ENCODE data around the gene REEP2.

REEP2 gene

DNA sequence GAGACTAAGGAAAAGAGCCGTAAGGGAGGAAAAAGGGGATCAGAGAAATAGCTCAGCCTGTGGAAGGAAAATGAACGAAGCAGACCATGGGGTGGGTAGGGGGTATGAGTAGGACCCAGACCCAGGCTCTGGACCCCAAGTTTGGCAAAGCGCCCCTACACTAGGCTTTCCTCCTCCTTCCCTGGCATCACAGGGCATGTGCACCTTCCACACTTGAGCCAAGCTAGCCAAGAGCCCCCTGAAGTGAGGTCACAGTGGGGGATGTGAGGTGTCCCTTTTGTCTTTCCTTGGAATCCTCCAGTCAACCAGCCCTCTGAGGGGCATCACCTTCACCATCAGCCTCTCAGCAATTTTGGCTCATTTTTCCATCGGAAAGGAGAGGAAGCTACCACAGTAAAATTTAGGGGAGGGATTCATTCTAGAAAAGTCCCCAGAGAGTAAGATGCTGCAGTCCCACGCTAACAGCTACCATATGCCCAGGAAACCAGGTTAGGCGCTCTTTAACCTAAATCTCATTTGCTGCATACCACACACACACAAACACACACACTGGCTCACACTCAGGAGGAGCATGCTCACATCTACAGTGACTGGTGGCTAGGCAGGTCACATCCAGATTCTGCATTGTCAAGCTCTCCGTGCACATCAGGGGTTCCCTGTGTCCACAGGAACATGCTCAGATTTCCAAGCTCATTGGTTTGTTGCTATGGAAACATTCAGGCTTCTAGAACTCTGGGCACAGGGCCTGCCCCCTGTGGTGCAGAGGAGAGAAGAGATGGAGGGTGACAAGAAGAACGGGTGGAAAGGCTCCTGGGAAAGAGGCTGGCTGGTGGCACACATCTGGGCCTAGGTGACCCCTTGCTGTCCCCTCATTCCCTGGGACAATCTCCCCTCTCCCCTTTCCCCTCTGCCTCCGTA is 9.9 kb downstream of the REEP2 start:
- H3K4me1 ChIP-seq (ENCODE audit: control insufficient read depth in 2 of 2, insufficient read depth in 2 of 2, low read length in 2 of 2) = no peaks in the 10 kb centered on the region
- H3K27ac ChIP-seq (ENCODE audit: low read depth in 2 of 2, low read length in 2 of 2) = no peak overlapping the region
- H3K9me3 ChIP-seq (ENCODE audit: control insufficient read depth in 2 of 2, low read length in 2 of 2) = no peaks in the 10 kb centered on the region
- H3K4me3 ChIP-seq (ENCODE audit: low read length in 2 of 2) = no peak overlapping the region
- no peaks in the 10 kb centered on the region for H3K36me3 ChIP-seq (ENCODE audit: control insufficient read depth in 2 of 2, insufficient read depth in 2 of 2, low read length in 2 of 2)
- no peaks in the 10 kb centered on the region for H3K27me3 ChIP-seq (ENCODE audit: control insufficient read depth in 2 of 2, insufficient read depth in 2 of 2, low read length in 2 of 2)
- H3K9ac ChIP-seq (ENCODE audit: low read depth in 1 of 2, low read length in 2 of 2) = no peak overlapping the region

DNA sequence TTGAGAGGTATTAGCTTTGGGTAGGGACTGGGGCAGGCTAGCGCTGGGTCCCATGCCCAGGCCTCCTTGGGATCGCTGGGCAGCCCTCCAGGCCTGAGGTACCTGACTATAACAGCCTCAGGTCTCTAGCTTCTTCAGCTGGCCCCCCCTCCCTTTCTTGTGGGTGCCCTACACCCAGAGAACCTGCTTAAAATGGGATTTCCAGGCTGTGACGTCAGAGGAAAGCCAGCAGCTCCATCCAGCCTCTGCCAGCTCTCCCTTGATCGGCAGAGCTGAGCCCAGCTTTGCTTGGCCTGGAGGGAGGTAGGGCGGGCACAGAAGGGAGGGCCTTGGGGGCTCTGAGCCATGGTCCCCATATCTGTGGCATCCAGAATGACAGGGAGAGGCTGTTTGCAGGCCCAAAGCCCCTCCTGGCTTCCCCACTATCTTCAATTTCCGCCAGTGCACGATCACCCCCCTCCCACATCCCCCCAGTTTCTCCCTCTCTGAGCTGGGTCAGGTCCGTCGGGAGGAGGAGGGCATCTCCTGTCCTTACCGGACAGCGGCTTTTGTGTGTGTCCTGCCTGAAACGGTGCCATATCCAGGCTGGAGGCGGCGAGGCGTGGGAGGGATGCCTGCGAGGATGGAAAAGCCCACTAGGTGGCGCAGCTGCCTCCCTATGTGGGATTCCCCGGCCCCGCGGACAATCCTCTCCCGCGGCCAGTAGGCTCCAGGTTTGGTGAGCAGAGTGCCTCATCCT is 10.8 kb downstream of the REEP2 start:
- H3K9me3 ChIP-seq (ENCODE audit: control insufficient read depth in 2 of 2, low read length in 2 of 2) = no peaks in the 10 kb centered on the region
- H3K27me3 ChIP-seq (ENCODE audit: control insufficient read depth in 2 of 2, insufficient read depth in 2 of 2, low read length in 2 of 2) = no peaks in the 10 kb centered on the region
- no peak overlapping the region for H3K9ac ChIP-seq (ENCODE audit: low read depth in 1 of 2, low read length in 2 of 2)
- H3K4me1 ChIP-seq (ENCODE audit: control insufficient read depth in 2 of 2, insufficient read depth in 2 of 2, low read length in 2 of 2) = no peaks in the 10 kb centered on the region
- no peak overlapping the region for H3K27ac ChIP-seq (ENCODE audit: low read depth in 2 of 2, low read length in 2 of 2)
- no peaks in the 10 kb centered on the region for H3K36me3 ChIP-seq (ENCODE audit: control insufficient read depth in 2 of 2, insufficient read depth in 2 of 2, low read length in 2 of 2)
- H3K4me3 ChIP-seq (ENCODE audit: low read length in 2 of 2) = peak overlapping the region in 1 of 2 donors; percentile 20

DNA sequence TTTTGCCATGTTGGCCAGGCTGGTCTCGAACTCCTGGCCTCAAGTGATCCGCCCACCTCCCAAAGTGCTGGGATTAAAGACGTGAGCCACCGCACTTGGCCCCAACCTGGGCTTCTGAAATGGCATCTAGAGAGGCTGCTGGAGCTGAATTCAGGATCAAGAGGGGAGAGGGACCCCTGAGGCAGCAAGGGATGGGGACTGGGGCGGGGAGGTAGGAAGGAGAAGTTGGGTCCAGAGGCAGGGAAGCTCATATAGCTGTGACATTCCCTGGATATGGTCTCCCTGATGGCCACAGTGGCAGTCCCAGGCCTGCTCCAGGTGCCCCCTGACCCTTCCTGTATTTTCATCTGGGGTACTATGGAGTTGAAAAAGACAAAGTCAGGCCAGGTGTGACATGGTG is 12.1 kb downstream of the REEP2 start:
- Histone ChIP-seq H3K4me1 (ENCODE audit: control insufficient read depth in 2 of 2, insufficient read depth in 2 of 2, low read length in 2 of 2) (no peaks in the 10 kb centered on the region), H3K9me3 (ENCODE audit: control insufficient read depth in 2 of 2, low read length in 2 of 2) (no peaks in the 10 kb centered on the region), H3K27ac (ENCODE audit: low read depth in 2 of 2, low read length in 2 of 2) (no peak overlapping the region), H3K36me3 (ENCODE audit: control insufficient read depth in 2 of 2, insufficient read depth in 2 of 2, low read length in 2 of 2) (no peaks in the 10 kb centered on the region), H3K4me3 (ENCODE audit: low read length in 2 of 2) (no peak overlapping the region), H3K9ac (ENCODE audit: low read depth in 1 of 2, low read length in 2 of 2) (no peak overlapping the region), H3K27me3 (ENCODE audit: control insufficient read depth in 2 of 2, insufficient read depth in 2 of 2, low read length in 2 of 2) (no peaks in the 10 kb centered on the region)

DNA sequence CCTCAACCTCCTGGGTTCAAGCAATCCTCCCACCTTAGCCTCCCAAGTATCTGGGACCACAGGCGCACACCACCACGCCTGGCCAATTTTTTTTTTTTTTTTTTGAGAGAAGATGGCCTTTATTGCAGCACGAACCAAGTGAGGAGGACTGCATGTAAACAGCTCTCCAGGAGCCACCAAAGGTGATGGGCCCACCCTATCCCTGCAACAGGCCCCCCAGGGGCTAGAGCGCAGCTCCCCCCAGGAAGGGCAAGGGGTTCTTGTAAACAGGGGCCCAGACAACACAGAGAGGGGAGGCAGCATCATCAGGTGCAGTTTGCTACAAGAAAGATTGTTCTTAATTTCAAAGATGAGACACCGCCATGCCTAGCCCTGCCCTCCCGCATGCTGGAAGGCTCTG is 13.9 kb downstream of the REEP2 start:
- H3K4me1 ChIP-seq (ENCODE audit: control insufficient read depth in 2 of 2, insufficient read depth in 2 of 2, low read length in 2 of 2) = no peaks in the 10 kb centered on the region
- no peak overlapping the region for H3K27ac ChIP-seq (ENCODE audit: low read depth in 2 of 2, low read length in 2 of 2)
- H3K9me3 ChIP-seq (ENCODE audit: control insufficient read depth in 2 of 2, low read length in 2 of 2) = no peaks in the 10 kb centered on the region
- H3K4me3 ChIP-seq (ENCODE audit: low read length in 2 of 2) = no peak overlapping the region
- H3K27me3 ChIP-seq (ENCODE audit: control insufficient read depth in 2 of 2, insufficient read depth in 2 of 2, low read length in 2 of 2) = no peaks in the 10 kb centered on the region
- no peaks in the 10 kb centered on the region for H3K36me3 ChIP-seq (ENCODE audit: control insufficient read depth in 2 of 2, insufficient read depth in 2 of 2, low read length in 2 of 2)
- no peak overlapping the region for H3K9ac ChIP-seq (ENCODE audit: low read depth in 1 of 2, low read length in 2 of 2)

DNA sequence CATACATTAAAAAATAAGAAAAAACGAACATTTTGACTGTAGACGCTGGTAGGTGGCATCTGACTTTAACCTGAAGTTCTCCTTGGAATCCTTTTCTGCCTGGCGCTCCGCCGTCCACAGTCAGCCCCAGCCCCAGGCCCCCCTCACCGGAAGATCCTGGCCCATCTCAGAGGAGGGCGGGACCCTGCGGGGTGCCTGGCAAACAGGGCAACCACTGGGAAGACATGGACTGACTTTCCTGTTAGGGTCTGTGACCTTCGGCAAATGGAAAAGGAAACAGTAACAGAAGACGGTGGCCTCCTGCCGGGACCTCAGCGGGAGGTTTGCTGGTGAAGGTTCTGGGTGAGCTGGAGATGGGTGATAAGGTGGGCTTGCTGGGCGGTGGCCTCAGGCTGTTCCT is 14.7 kb downstream of the REEP2 start:
- H3K9me3 ChIP-seq (ENCODE audit: control insufficient read depth in 2 of 2, low read length in 2 of 2) = no peaks in the 10 kb centered on the region
- no peak overlapping the region for H3K9ac ChIP-seq (ENCODE audit: low read depth in 1 of 2, low read length in 2 of 2)
- H3K27me3 ChIP-seq (ENCODE audit: control insufficient read depth in 2 of 2, insufficient read depth in 2 of 2, low read length in 2 of 2) = no peaks in the 10 kb centered on the region
- H3K4me3 ChIP-seq (ENCODE audit: low read length in 2 of 2) = no peak overlapping the region
- H3K4me1 ChIP-seq (ENCODE audit: control insufficient read depth in 2 of 2, insufficient read depth in 2 of 2, low read length in 2 of 2) = peaks cover 0 to under 1% of the 10 kb centered on the region in 2 donors
- H3K27ac ChIP-seq (ENCODE audit: low read depth in 2 of 2, low read length in 2 of 2) = no peak overlapping the region
- no peaks in the 10 kb centered on the region for H3K36me3 ChIP-seq (ENCODE audit: control insufficient read depth in 2 of 2, insufficient read depth in 2 of 2, low read length in 2 of 2)

DNA sequence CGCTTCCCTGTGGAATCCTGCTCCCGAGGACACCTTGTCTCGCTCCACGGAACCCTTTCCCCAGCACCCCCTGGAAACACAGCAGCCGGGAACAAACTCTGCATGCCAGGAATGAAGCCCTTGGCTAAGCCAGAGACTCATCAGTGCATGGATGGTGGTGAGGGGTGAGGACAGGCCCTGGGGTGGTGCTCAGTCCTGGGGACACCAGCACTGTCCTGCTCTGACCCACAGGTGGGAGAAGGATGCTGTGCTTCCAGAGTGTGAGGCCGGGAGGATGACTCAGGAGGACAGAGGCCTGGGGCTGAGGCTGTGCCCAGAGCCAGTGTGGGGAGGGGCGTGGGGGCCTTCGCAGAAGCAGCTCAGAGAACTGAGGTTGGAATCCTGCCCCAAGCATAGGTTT is 15.3 kb downstream of the REEP2 start:
- no peak overlapping the region for H3K27ac ChIP-seq (ENCODE audit: low read depth in 2 of 2, low read length in 2 of 2)
- H3K27me3 ChIP-seq (ENCODE audit: control insufficient read depth in 2 of 2, insufficient read depth in 2 of 2, low read length in 2 of 2) = no peaks in the 10 kb centered on the region
- no peaks in the 10 kb centered on the region for H3K9me3 ChIP-seq (ENCODE audit: control insufficient read depth in 2 of 2, low read length in 2 of 2)
- H3K9ac ChIP-seq (ENCODE audit: low read depth in 1 of 2, low read length in 2 of 2) = no peak overlapping the region
- peaks cover 0 to 6% of the 10 kb centered on the region in 2 donors for H3K4me1 ChIP-seq (ENCODE audit: control insufficient read depth in 2 of 2, insufficient read depth in 2 of 2, low read length in 2 of 2)
- no peaks in the 10 kb centered on the region for H3K36me3 ChIP-seq (ENCODE audit: control insufficient read depth in 2 of 2, insufficient read depth in 2 of 2, low read length in 2 of 2)
- H3K4me3 ChIP-seq (ENCODE audit: low read length in 2 of 2) = no peak overlapping the region

DNA sequence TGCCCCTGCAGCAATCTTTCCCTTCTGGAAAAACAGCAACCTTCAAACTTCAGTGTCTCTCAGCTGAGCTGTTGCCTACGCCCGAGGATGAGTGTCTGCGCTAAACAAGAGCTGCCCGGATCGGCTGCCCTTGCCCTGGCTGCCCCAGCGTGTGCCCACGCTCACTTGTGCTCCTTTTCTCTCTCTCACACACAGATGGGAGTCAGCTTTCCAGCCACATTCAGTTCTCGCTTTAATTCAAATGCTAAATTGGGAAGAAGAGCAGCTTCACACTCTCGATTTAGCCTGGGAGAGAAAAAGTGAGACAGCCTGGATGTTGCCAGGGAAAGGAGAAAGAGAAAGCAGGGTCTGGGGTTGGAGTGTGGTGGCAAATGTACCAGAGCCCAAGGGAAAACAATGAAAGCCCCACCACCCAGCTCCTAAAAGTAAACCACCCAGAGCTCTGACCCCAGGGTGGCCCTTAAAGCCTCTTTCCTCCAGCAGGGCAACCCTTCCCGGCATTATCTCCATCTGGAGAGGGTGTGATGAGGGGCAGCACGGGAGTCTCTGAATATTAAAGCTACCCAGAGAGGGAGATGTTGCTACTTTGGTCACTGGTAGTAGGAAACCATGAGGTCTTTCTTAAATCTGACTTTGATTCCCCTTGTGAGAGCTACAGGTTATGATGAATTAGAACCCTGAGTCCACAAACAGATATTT is 16.5 kb downstream of the REEP2 start:
- Histone ChIP-seq H3K4me1 (ENCODE audit: control insufficient read depth in 2 of 2, insufficient read depth in 2 of 2, low read length in 2 of 2) (peaks cover 4 to 11% of the 10 kb centered on the region in 2 donors), H3K27me3 (ENCODE audit: control insufficient read depth in 2 of 2, insufficient read depth in 2 of 2, low read length in 2 of 2) (no peaks in the 10 kb centered on the region), H3K4me3 (ENCODE audit: low read length in 2 of 2) (no peak overlapping the region), H3K9ac (ENCODE audit: low read depth in 1 of 2, low read length in 2 of 2) (no peak overlapping the region), H3K9me3 (ENCODE audit: control insufficient read depth in 2 of 2, low read length in 2 of 2) (no peaks in the 10 kb centered on the region), H3K27ac (ENCODE audit: low read depth in 2 of 2, low read length in 2 of 2) (no peak overlapping the region), H3K36me3 (ENCODE audit: control insufficient read depth in 2 of 2, insufficient read depth in 2 of 2, low read length in 2 of 2) (no peaks in the 10 kb centered on the region)

DNA sequence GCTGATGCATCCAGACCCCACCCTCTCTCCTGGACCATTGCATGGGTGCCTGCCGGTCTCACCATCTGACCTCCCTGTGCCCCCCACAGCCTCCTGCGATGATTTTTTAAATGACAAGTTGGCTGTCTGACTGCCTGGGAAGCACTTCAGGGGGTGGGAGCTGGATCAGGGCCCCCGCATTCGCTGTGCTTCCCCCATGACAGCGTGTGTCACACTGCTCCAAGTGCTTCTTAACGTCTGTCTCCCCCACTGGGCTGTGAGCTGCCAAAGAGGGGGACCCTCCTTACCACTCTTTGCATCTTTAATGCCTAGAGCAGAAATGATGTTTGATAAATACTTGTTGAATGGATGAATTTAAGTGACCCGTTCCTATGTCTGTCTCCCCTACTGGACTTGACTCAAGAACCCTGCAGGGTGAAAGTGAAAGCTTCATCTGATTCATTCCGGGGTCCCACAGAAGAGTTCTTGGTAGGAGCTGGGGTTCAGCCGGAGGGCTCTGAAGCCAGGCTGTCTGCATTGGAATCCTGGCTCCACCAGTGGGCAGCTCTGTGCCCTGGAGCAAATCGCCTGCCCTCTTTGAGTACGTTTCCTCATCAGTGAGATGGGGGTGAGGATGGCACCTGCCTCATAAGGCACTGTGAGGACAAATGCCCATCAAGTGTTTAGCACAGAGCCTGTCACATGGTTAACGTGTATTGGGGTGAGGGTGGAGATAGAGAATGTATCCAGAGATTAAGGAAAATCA is 18.8 kb downstream of the REEP2 start:
- no peak overlapping the region for H3K4me3 ChIP-seq (ENCODE audit: low read length in 2 of 2)
- H3K9ac ChIP-seq (ENCODE audit: low read depth in 1 of 2, low read length in 2 of 2) = no peak overlapping the region
- H3K36me3 ChIP-seq (ENCODE audit: control insufficient read depth in 2 of 2, insufficient read depth in 2 of 2, low read length in 2 of 2) = no peaks in the 10 kb centered on the region

DNA sequence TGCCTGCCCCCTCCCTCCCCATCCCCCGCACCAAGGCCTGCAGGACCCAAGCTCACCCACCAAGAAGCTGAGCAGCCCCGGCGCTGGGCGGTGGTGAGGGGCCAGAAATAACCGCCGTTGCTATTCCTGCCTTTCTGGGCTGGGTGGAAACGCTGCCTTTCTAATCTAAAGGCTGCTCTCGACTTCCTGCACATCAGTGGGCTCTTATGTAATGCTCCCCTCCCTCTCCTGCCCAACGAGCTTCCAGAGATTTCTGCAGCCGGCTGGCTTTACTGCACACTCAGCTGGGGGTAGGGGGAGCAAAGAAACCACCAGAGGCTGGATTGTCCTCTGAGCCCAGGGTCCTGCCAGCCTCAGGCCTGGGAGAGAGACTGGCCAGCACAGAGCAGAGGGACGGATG is 19.5 kb downstream of the REEP2 start:
- no peak overlapping the region for H3K4me3 ChIP-seq (ENCODE audit: low read length in 2 of 2)
- peak overlapping the region in 1 of 2 donors; percentile 32 for H3K27ac ChIP-seq (ENCODE audit: low read depth in 2 of 2, low read length in 2 of 2)

More for the DNA sequence above, 18.8 kb downstream of the REEP2 start:
- H3K9me3 ChIP-seq (ENCODE audit: control insufficient read depth in 2 of 2, low read length in 2 of 2) = no peaks in the 10 kb centered on the region
- peaks cover 4 to 11% of the 10 kb centered on the region in 2 donors for H3K4me1 ChIP-seq (ENCODE audit: control insufficient read depth in 2 of 2, insufficient read depth in 2 of 2, low read length in 2 of 2)
- H3K27me3 ChIP-seq (ENCODE audit: control insufficient read depth in 2 of 2, insufficient read depth in 2 of 2, low read length in 2 of 2) = no peaks in the 10 kb centered on the region
- H3K27ac ChIP-seq (ENCODE audit: low read depth in 2 of 2, low read length in 2 of 2) = no peak overlapping the region

More for the DNA sequence above, 19.5 kb downstream of the REEP2 start:
- Histone ChIP-seq H3K9ac (ENCODE audit: low read depth in 1 of 2, low read length in 2 of 2) (no peak overlapping the region), H3K36me3 (ENCODE audit: control insufficient read depth in 2 of 2, insufficient read depth in 2 of 2, low read length in 2 of 2) (no peaks in the 10 kb centered on the region), H3K4me1 (ENCODE audit: control insufficient read depth in 2 of 2, insufficient read depth in 2 of 2, low read length in 2 of 2) (peaks cover 6 to 14% of the 10 kb centered on the region in 2 donors), H3K27me3 (ENCODE audit: control insufficient read depth in 2 of 2, insufficient read depth in 2 of 2, low read length in 2 of 2) (no peaks in the 10 kb centered on the region), H3K9me3 (ENCODE audit: control insufficient read depth in 2 of 2, low read length in 2 of 2) (no peaks in the 10 kb centered on the region)

Measured in mucosa of rectum (tissue), 2 donors.